ENCODE results near the gene MTOR.

MTOR gene

DNA sequence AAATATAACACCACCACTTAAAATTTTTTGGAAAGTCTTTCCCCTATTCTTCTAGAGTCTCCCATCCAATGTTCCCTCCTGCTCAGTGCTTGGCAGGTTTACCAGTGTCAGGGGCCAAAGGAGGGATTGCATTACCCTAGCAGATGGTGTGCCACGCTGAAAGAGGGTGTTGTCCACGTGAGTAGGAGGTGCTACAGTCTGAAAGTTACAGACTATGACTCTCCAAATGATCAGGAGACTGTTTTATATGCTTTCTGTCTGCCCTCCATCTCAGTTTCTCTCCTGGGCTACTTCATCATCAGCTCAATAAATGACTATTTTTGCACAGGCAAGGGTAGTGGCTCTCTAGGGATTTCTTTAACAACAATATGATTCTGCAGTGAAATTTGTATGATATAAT is 104.5 kb downstream of the MTOR start:
- DNase-seq (ENCODE audit: low read depth): peak; percentile 80
- no peak overlapping the region for H3K4me3 ChIP-seq (ENCODE audit: control insufficient read depth, low read depth, low read length)
- TF ChIP-seq, protein P1, sequence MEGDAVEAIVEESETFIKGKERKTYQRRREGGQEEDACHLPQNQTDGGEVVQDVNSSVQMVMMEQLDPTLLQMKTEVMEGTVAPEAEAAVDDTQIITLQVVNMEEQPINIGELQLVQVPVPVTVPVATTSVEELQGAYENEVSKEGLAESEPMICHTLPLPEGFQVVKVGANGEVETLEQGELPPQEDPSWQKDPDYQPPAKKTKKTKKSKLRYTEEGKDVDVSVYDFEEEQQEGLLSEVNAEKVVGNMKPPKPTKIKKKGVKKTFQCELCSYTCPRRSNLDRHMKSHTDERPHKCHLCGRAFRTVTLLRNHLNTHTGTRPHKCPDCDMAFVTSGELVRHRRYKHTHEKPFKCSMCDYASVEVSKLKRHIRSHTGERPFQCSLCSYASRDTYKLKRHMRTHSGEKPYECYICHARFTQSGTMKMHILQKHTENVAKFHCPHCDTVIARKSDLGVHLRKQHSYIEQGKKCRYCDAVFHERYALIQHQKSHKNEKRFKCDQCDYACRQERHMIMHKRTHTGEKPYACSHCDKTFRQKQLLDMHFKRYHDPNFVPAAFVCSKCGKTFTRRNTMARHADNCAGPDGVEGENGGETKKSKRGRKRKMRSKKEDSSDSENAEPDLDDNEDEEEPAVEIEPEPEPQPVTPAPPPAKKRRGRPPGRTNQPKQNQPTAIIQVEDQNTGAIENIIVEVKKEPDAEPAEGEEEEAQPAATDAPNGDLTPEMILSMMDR (conservative IDR thresholded peaks at IDR 0.05; ENCODE audit: control insufficient read depth, insufficient read depth, low read depth, low read length): no peak

DNA sequence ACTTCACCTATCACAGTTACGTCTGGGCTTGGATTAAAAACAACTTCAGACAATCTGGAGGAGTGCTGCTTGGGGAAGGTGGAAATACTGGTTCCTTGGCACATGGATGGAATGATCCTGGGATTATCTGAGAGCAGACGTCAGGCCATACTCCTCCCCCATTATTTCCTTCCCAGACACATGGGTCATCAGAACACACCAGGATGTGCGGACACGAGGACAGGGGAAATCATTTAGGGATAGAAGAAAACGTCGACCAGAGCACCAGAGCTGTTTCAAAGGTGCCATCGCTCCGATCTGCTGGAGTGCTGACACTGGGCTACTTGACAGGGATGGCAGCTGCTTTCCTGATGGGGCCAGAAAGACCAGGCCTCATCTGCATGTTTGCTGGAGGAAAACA is 105.0 kb downstream of the MTOR start:
- H3K4me3 ChIP-seq (ENCODE audit: control insufficient read depth, low read depth, low read length): no peak overlapping the region
- TF ChIP-seq, protein P1 (conservative IDR thresholded peaks at IDR 0.05; ENCODE audit: control insufficient read depth, insufficient read depth, low read depth, low read length): no peak
- no peak for DNase-seq (ENCODE audit: low read depth)

DNA sequence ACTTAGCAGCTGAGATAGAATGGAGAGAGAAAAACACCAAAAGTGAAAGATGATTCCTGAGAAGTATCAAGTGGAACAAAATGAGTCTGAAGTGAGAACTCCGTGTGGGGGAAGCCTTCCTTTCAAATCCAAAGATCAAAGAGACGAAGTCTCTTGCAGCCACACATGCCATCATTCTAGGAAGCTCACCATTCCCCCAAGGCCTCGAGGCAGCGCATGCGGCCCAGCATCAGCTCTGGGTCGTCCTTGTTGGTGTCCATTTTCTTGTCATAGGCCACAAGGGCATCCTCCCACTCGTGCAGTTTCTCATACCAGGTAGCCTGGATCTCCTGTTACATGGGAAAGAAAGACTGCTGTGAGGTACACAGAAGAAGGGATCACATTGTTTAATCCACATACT is 105.4 kb downstream of the MTOR start:
- TF ChIP-seq, protein P1 (conservative IDR thresholded peaks at IDR 0.05; ENCODE audit: control insufficient read depth, insufficient read depth, low read depth, low read length): no peak
- no peak overlapping the region for H3K4me3 ChIP-seq (ENCODE audit: control insufficient read depth, low read depth, low read length)
- no peak for DNase-seq (ENCODE audit: low read depth)

DNA sequence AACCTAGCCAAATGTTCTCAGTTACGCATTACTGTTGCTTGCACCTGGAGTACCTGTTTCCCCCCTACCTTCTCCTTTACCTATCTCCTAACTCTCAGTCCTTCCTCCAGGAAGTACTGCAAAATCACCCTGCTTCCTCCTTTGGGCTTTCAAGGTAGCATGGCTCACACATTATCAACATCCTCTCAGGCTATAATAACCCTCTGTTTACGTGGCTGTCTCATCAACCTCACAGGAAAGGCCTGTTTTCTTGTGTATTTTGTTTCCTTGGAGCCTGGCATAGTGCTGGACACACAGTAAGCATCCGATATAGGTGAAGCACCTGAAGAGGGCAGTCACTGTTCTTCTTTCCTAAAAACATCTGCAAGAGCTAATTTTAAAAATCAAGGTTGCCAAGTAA is 105.9 kb downstream of the MTOR start:
- H3K4me3 ChIP-seq (ENCODE audit: control insufficient read depth, low read depth, low read length): no peak overlapping the region
- TF ChIP-seq, protein P1 (conservative IDR thresholded peaks at IDR 0.05; ENCODE audit: control insufficient read depth, insufficient read depth, low read depth, low read length): no peak
- no peak for DNase-seq (ENCODE audit: low read depth)

DNA sequence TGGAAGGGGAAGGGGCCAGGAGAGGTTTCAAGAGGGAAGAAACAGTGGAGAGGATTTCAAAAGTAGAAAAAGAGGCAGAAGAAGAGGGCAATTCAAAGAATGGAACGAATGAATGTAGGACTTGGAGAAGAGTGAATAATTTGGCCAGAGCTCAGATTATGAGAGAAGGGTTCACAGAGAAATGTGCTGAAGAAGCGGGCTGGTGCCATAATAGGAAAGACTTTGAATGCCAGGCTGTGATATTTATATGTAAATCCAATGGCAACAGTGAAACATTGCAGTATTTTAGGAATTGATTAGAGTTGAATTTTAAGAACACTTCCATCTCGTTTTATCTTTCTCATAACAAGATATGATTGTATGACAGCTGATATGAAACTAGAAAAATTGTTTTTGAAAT is 109.2 kb downstream of the MTOR start:
- no peak for DNase-seq (ENCODE audit: low read depth)
- no peak overlapping the region for H3K4me3 ChIP-seq (ENCODE audit: control insufficient read depth, low read depth, low read length)
- TF ChIP-seq, protein P1 (conservative IDR thresholded peaks at IDR 0.05; ENCODE audit: control insufficient read depth, insufficient read depth, low read depth, low read length): no peak

DNA sequence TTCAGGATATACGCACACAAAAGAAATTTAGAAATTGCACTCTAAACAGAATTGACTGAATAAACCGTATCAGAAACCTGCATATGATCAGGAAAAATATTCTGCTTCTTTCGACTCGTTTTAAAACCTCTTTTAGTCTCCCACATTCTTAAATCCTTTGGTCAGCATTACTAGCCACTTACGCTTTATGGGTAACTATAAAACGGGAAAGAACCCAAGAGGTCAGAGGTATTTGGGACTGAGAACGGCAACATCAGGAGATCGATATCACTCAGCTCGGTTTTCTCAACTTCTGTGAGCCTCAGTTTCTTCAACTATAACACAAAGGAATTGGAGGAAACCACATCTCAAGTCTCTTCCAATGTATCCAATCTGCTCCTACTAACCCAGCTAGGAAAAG is 109.6 kb downstream of the MTOR start:
- TF ChIP-seq, protein P1 (conservative IDR thresholded peaks at IDR 0.05; ENCODE audit: control insufficient read depth, insufficient read depth, low read depth, low read length): no peak
- no peak overlapping the region for H3K4me3 ChIP-seq (ENCODE audit: control insufficient read depth, low read depth, low read length)
- no peak for DNase-seq (ENCODE audit: low read depth)
